GM19455 (cell line): ENCODE data around the gene ZDBF2.
"Not testable (repeated sequence)": the region's sequence is repeated elsewhere in the genome, so short reads cannot be mapped to it uniquely, and the experiment has no call there.

Experiments used
- ATAC-seq: cut with Tn5 transposase; IDR thresholded peaks from one replicate; pipeline ENCODE4 v1.9.1; 2021; ENCODE audit not compliant: unreplicated experiment

The ZDBF2 gene

DNA sequence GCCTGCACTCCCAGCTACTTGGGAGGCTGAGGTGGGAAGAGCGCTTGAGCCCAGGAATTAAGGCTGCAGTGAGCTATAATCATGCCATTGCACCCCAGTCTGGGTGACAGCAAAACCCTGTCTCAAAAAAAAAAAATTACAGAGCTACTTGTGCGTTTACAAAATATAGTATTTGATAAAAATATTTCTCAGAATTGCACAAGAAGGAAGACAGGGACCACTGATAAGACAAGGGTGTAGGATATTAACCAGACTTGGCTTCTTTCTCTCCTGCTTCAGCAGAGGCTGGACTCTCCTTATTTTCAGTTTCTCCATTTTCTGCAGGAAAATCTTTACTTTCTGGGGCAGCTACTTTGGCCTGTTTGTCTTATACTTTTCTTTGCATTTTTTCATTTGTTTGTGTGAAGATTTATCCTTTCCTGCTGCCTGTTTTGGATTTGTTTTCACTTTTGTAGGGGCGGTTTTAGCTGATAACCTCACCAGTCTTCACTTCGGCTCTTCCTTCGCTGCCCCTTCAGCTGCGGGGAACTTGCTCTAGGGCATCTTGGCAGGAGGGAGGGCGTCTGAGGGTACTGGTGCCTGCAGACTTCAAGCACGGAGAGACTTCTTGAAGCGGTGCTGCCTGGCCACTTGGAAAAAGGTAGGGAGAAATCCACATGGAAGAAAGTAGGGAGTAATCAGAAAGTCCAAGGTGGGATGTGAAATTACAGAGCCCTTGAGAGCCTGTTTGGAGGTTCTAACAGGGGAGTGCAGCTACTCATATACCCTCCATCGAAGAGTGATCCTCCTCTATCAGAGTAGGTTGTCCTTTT is 14.9 kb upstream of the ZDBF2 start:
- no peak for ATAC-seq

DNA sequence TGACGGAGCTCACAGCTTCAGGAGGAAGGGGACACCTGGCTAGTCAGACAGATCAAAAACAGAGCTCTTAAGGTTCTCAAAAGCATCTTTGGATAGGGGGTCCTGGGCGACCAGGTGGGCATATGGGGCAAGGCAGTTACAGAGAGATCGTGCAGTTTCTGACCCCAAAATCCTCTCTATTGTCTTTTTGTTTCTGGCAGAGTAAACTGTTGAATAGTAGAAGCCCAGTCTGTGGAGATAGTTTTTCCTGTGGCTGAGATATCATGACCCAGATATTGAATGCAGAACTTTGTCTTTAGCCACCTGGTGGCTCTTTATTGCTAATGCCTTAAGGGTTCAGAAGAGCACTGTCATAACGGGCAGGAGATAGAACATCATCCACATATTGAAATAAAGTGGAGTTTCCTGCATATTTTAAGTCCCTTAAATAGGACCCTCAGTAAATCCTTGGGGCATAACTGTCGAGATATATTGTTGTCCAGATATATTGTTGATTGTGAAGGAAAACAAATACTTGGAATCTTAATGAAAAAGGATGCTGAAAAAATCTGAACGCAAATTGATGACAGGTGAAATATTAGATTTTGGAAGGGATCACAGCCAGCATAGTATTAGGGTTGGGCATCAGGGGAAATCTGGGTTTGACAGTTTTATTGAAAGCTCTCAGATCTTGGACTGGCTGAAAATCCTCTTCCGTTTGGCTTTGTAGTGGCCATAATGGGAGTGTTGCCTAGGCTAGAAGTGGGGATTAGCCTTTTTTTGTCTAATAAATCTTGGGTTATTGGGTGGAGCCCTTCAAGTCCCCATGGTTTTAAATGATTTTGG is 14.1 kb upstream of the ZDBF2 start:
- ATAC-seq: peak; percentile 86

- ATAC-seq: no peak
Observed at GRCh38 chr2:206263959-206264603, 10.4 kb upstream of the ZDBF2 start.

GRCh38 chr2:206266130-206267125 is 8.0 kb upstream of the ZDBF2 start:
- ATAC-seq: no peak

- no peak for ATAC-seq
Observed at GRCh38 chr2:206267567-206267966, 6.9 kb upstream of the ZDBF2 start.

DNA sequence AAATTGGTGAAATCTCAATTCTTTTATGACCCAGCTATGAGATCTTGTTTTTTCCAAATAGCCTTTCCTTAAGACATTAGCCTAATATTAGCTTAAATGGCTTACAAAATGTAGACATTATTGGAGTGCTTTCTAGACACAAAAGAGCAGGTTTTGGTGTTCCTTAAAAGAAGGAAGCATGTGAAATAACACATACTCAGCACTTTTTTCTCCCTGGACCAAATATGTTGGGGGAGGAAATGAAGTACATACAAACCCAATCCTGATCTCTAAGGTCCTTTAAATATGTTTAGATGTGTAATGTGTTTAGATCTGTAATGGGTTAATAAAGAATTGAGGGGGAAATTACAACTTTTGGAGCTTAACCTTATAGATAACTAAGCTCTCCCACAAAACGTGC is 3.4 kb upstream of the ZDBF2 start:
- ATAC-seq: no peak

- ATAC-seq: no peak
Observed at GRCh38 chr2:206273905-206274304, 558 bp upstream of the ZDBF2 start.

DNA sequence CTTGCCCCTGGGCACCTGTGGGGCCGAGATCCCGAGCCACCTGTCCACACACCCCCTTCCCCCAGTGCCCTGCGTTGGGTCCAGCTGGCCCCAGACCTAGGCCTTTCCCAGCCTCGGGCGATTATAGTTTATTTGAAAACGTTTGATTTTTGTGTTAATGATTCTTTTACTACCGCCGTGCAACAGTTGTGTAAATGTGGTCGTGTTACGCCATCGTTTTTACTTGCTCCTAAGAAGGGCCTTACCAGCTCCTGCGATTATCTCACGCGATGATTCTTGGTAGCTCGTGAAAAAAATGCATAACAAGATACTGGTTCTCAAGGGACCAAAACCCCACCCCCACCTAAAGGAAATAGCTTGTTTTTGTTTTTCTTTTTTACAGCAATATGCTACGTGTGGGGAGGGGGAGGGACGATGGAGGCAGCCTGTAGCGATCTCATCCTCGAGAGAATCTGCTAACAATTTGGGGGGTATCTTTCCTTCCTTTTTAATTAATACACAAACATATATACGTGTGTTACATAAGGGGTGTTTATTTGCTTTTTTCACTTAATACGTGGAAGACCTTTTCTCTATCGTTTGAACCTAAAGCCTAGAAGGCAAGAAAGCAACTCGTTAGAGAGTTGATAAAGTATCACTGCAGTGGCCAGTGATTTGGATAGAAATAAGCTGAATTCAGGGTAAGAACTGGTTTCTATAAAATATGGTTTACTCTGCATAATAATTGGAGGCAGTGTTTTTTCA is 1.0 kb downstream of the ZDBF2 start:
- peak; percentile 30 for ATAC-seq

DNA sequence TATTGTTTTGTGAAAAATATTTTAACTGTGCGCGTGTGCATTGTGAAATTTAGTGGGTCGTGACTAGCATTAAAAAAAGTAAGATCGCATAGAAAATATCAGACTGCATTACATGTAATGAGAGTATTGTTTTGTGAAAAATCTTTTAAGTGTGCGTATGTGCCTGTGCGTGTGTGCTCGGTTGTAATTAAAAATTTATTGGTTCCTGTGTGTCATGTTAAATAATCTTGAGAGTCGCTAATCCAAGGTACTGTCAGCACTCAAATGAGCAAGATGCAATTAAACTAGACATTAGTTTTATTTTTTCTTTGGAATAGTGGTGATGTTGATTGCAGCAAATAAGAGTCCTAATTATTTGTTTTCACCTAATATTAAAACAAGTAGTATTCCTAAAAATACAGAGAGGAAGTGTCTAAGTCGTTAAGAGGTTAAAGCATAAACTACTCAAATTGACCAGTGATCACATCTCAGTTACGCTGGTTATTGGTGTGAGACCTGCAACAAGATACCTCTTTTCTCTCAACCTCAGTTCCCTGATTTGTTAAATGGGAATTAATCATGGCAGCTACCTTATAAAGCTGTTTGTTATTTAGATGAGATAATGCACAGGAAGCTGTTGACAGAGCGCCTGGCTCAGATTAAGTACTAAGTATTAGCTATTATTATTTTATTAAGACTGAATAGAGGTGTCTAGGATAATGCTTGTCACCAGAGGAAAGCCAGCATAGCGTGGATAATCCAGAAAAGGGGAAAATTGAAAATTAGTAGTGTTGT is 1.9 kb downstream of the ZDBF2 start:
- ATAC-seq: no peak

DNA sequence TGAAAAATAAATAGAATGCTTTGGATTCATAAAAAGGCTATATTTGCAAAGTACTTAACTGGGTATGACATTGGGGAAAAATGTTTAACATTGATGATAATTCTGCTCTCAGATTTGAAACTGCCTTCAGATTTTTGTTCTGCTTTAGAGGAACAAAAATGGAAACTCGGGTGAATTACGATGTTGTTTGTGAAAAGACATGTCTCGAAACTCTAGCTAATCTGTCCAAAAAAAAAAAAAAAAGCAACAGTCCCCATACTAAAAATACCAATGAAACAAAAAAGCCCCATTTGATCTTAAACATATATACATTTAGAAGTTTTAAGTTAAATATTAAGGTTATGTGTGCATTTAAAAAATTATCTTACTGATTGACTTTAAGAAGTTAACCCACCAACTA is 3.0 kb downstream of the ZDBF2 start:
- ATAC-seq: no peak

GRCh38 chr2:206282746-206283145 is 8.3 kb downstream of the ZDBF2 start:
- ATAC-seq: no peak

DNA sequence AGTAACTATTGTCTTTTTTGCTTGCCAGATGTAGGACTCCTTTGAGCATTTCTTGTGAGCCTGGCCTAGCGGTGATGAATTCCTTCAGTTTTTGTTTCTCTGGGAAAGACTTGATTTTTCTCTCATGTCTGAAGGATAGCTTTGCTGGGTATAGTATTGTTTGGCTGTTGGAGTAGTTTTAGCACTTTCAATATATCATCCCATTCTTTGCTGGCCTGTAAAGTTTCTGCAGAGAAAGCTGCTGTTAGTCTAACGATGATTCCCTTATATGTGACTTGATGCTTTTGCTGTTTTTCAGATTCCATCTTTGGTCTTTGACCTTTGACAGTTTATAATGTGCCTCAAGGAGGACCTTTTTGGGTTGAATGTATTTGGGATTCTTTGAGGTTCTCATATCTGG is 12.7 kb downstream of the ZDBF2 start:
- ATAC-seq: no peak

DNA sequence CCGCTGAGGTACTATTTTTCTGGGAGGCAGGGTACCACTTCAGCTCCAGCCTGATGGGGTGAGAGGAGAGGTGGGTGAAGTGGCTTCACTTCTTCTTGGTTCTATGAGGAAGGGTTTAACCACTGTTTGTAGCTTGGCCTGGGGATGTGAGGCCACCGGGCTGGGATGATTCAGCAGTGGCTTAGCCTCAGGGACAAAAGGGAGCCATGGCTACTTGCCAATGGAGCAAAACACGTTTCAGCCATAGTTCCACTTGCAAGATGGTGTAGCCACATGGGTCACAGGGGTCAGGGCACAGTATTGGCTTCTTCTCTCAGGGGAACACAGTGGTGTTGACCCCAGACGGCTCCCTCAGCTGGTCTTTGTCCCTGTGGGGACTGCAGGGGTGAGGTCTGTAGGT is 14.9 kb downstream of the ZDBF2 start:
- no peak for ATAC-seq

DNA sequence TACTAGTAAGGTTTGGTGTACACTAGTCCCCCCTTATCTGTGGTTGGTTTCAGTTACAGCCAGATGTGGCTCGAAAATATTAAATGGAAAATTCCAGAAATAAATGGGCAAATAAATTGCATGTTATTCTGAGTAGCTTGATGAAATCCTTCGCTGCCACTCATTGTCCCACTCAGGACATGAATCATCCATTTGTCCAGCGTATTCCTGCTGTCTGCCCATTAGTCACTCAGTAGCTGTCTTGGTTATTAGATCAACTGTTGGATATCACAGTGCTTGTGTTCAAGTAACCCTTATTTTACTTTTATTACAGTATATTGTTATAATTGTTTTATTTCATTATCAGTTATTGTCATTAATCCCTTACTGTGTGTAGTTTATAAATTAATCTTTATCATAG is 21.7 kb downstream of the ZDBF2 start:
- no peak for ATAC-seq

GRCh38 chr2:206299608-206300007 is 25.1 kb downstream of the ZDBF2 start:
- ATAC-seq: not testable (repeated sequence)

DNA sequence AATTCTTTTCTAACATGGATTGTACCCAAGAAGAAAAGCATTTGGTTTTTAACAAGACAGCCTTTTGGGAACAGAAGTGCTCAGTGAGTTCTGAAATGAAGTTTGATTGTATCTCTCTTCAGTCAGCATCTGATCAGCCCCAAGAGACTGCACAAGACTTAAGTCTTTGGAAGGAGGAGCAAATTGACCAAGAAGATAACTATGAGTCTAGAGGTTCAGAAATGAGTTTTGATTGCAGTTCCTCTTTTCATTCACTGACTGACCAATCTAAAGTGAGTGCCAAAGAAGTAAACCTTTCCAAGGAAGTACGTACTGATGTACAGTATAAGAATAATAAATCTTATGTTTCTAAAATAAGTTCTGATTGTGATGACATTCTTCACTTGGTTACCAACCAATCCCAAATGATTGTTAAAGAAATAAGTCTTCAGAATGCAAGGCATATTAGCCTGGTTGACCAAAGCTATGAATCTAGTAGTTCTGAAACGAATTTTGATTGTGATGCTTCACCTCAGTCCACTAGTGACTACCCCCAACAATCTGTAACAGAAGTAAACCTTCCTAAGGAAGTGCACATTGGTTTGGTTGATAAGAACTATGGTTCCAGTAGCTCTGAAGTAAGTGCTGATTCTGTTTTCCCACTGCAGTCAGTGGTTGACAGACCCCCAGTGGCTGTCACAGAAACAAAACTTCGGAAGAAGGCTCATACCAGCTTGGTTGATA is 31.2 kb downstream of the ZDBF2 start:
- no peak for ATAC-seq

- no peak for ATAC-seq
Observed at GRCh38 chr2:206311026-206311425, 36.6 kb downstream of the ZDBF2 start.

- ATAC-seq: no peak
Observed at GRCh38 chr2:206316141-206316540, 41.7 kb downstream of the ZDBF2 start.
